Activated T-helper 17 cell treated with anti-CD3 and anti-CD28 coated beads, Interleukin-2, amount 50 U/mL, for 72 hours (primary cell): Measurements from ENCODE around the gene TNFAIP8. TPM values are rescaled to one million over a fixed set of nuclear protein-coding genes. Genes with fewer than 3 reads are reported as not detected.
A peak's percentile ranks its signal among the peaks of the same experiment; 100 is the strongest.
"Not testable (repeated sequence)": the region's sequence is repeated elsewhere in the genome, so short reads cannot be mapped to it uniquely, and the experiment has no call there.

Source experiments
- ATAC-seq: fragments of 150-1000 bp; cut with Tn5 transposase; replicated peaks from 2 replicates; pipeline ENCODE4 v1.10.0; 2021; ENCODE audit warnings: mild to moderate bottlenecking, moderate library complexity
- H3K27ac Mint-ChIP-seq: one replicate; pipeline ENCODE4 v1.8.0; 2022; ENCODE audit warnings: mixed read lengths
- H3K27me3 Mint-ChIP-seq: one replicate; pipeline ENCODE4 v1.8.0; 2022; ENCODE audit warnings: mixed read lengths
- H3K36me3 Mint-ChIP-seq: one replicate; pipeline ENCODE4 v1.8.0; 2022; ENCODE audit warnings: low read depth, mild to moderate bottlenecking, mixed read lengths
- H3K4me1 Mint-ChIP-seq: one replicate; pipeline ENCODE4 v1.8.0; 2022; ENCODE audit warnings: mixed read lengths
- H3K4me3 Mint-ChIP-seq: one replicate; pipeline ENCODE4 v1.8.0; 2022; ENCODE audit warnings: mild to moderate bottlenecking, mixed read lengths
- H3K9me3 Mint-ChIP-seq: one replicate; pipeline ENCODE4 v1.8.0; 2022; ENCODE audit warnings: mixed read lengths
- total RNA-seq, 2 donors: library from RNA; stranded (reverse); gene quantifications; one replicate each; pipeline ENCODE4 v1.2.3, GENCODE V29; 2022

The TNFAIP8 gene
- total RNA-seq, 2 donors from 2014 or later = 129 to 170 TPM

- peak; percentile 80 for ATAC-seq
- no peaks in the 10 kb centered on the region for H3K27me3 Mint-ChIP-seq
- no peaks in the 10 kb centered on the region for H3K36me3 Mint-ChIP-seq
- H3K9me3 Mint-ChIP-seq = no peaks in the 10 kb centered on the region
- H3K4me3 Mint-ChIP-seq = peak overlapping the region; percentile 84
- peak overlapping the region; percentile 85 for H3K27ac Mint-ChIP-seq
- H3K4me1 Mint-ChIP-seq = peaks cover 18% of the 10 kb centered on the region
Measured at GRCh38 chr5:119411361-119412278, 55.8 kb downstream of the TNFAIP8 start.

DNA sequence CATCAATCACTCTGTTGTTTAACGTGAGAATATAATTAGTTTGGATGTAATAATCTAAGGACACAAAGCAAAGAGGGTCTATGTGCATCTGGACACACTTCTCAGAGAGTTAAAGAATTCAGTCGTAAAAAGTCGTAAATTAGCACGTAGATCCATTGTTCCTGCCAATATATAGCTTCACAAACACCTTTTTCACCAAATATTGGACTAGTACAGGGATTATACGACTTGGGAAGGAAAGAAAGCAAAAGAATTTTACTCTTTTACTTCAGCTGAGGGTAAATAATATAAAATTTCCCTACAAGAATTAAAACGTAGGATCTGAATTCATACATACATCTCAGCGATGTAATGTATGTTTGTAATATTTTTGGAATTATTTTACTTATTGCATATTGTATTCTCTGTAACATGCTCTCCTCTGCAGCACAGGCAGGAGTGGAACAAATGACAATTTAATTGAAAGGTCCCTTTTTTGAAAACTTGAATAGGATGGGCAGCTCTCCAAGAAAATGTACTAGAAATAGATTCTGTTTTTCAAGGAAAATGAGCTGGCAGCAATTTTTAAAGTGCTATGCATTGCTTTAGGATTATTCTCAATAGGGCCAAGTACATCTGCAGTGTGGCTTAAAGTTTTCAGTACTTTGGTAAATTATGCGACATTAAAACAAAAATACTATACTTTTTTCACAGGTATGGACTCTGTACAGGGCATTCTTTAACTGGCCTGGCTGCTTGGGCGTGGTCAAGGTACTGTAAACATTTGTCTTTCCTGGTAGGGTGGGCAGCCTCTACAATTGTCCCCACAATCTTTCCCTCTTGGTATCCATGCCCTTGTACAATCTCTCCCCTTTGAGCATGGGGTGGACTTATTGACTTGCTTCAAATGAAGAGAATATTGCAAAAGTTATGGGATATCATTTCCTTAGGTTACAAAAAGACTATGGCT is 56.7 kb downstream of the TNFAIP8 start:
- Mint-ChIP-seq H3K27ac (peak overlapping the region; percentile 85), H3K4me3 (peak overlapping the region; percentile 84), H3K9me3 (no peaks in the 10 kb centered on the region), H3K36me3 (no peaks in the 10 kb centered on the region), H3K27me3 (no peaks in the 10 kb centered on the region), H3K4me1 (peaks cover 19% of the 10 kb centered on the region)
- ATAC-seq = no peak

DNA sequence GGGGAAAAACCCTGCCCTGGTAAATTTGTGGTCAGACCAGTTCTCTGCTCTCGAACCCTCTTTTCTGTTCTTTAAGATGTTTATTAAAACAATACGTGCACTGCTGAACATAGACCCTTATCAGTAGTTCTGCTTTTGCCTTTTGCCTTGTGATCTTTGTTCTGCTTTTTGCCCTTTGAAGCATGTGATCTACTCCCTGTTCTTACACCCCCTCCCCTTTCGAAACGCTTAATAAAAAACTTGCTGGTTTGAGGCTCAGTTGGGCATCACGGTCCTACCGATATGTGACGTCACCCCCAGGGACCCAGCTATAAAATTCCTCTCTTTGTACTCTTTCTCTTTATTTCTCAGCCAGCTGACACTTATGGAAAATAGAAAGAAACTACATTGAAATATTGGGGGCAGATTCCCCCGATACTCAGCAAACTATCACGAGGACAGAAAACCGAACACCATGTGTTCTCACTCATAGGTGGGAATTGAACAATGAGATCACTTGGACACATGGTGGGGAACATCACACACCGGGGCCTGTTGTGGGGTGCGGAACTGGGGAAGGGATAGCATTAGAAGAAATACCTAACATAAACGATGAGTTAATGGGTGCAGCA is 58.4 kb downstream of the TNFAIP8 start:
- H3K9me3 Mint-ChIP-seq, H3K27ac Mint-ChIP-seq, H3K27me3 Mint-ChIP-seq, H3K4me3 Mint-ChIP-seq, ATAC-seq, H3K36me3 Mint-ChIP-seq: not testable (repeated sequence)
- peaks cover 22% of the 10 kb centered on the region for H3K4me1 Mint-ChIP-seq

- Mint-ChIP-seq H3K27me3 (no peaks in the 10 kb centered on the region), H3K9me3 (no peaks in the 10 kb centered on the region), H3K4me1 (peaks cover 4% of the 10 kb centered on the region), H3K36me3 (no peaks in the 10 kb centered on the region), H3K27ac (no peak overlapping the region), H3K4me3 (no peak overlapping the region)
- no peak for ATAC-seq
Measured at GRCh38 chr5:119417891-119418605, 62.2 kb downstream of the TNFAIP8 start.

- H3K27me3 Mint-ChIP-seq = no peaks in the 10 kb centered on the region
- no peaks in the 10 kb centered on the region for H3K36me3 Mint-ChIP-seq
- ATAC-seq = no peak
- no peak overlapping the region for H3K4me3 Mint-ChIP-seq
- H3K9me3 Mint-ChIP-seq = no peaks in the 10 kb centered on the region
- no peak overlapping the region for H3K27ac Mint-ChIP-seq
- peaks cover 4% of the 10 kb centered on the region for H3K4me1 Mint-ChIP-seq
Measured at GRCh38 chr5:119418606-119419100, 62.8 kb downstream of the TNFAIP8 start.

GRCh38 chr5:119420169-119420568 is 64.3 kb downstream of the TNFAIP8 start:
- ATAC-seq = no peak
- Mint-ChIP-seq H3K27ac (no peak overlapping the region), H3K9me3 (no peaks in the 10 kb centered on the region), H3K27me3 (peaks cover 6% of the 10 kb centered on the region), H3K36me3 (no peaks in the 10 kb centered on the region), H3K4me3 (no peak overlapping the region), H3K4me1 (peaks cover 4% of the 10 kb centered on the region)

DNA sequence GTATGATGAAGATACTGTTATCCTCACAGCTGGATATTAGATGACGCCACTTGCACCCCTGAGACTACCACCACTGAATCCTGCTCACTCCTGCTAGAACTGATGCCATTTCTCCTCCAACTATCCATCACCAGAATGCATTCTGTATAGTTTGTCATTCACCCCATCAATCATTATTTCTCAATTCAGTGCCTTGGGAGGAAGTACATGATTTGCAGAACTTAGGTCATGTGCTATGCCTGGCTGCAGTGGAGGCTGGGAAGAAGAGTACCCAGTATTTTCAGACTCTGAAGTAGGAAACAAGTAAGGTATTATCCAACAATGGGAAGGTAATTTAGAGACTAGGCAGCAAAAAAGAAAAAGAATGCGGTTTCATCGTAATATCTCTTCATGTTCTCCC is 70.2 kb downstream of the TNFAIP8 start:
- Mint-ChIP-seq H3K4me1 (no peaks in the 10 kb centered on the region), H3K4me3 (no peak overlapping the region), H3K36me3 (no peaks in the 10 kb centered on the region), H3K27me3 (peaks cover 6% of the 10 kb centered on the region), H3K27ac (no peak overlapping the region), H3K9me3 (no peaks in the 10 kb centered on the region)
- no peak for ATAC-seq

DNA sequence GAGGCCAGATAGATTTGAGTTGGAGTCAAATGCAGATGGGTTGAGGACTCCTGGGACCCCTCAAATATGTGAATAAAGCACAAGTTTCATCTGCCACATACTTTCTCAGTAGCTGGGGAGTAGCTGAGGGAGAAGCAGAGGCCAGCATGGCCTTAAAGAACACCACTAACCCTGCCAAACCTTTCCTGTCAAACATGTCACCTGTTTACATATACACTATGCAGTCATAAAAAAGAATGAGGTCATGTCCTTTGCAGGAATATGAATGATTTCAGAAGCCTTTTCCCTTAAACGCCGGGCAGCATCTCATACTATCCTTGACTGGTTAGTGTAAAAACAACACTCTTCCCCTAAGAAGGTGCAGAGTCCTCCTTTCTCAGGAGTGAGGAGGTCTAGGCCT is 71.2 kb downstream of the TNFAIP8 start:
- H3K27me3 Mint-ChIP-seq = peaks cover 6% of the 10 kb centered on the region
- no peak overlapping the region for H3K27ac Mint-ChIP-seq
- no peak overlapping the region for H3K4me3 Mint-ChIP-seq
- H3K36me3 Mint-ChIP-seq = no peaks in the 10 kb centered on the region
- ATAC-seq = no peak
- H3K9me3 Mint-ChIP-seq = no peaks in the 10 kb centered on the region
- no peaks in the 10 kb centered on the region for H3K4me1 Mint-ChIP-seq

DNA sequence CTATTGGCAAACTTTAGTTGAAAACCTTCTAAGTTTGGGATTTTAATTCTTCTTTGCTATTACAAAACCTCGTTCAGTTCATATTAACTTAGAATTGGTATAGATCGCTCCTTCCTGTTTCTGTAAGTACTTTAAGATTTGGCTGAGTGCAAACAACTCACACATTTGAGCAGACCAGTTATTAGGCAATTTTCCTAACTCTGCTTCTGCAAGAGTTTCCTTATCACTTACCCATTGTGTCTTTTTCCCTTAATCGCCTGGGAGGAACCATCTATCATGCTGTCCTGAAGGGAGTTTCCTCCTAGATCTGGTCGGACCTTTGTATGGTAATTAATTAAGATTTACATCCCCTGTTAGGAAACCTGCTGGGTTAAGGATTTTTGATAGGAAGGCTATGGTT is 71.8 kb downstream of the TNFAIP8 start:
- ATAC-seq, H3K9me3 Mint-ChIP-seq, H3K4me1 Mint-ChIP-seq, H3K27ac Mint-ChIP-seq, H3K27me3 Mint-ChIP-seq, H3K36me3 Mint-ChIP-seq, H3K4me3 Mint-ChIP-seq: not testable (repeated sequence)

GRCh38 chr5:119428166-119428565 is 72.3 kb downstream of the TNFAIP8 start:
- H3K4me3 Mint-ChIP-seq, H3K9me3 Mint-ChIP-seq, H3K27ac Mint-ChIP-seq, H3K36me3 Mint-ChIP-seq, ATAC-seq, H3K27me3 Mint-ChIP-seq, H3K4me1 Mint-ChIP-seq: not testable (repeated sequence)

DNA sequence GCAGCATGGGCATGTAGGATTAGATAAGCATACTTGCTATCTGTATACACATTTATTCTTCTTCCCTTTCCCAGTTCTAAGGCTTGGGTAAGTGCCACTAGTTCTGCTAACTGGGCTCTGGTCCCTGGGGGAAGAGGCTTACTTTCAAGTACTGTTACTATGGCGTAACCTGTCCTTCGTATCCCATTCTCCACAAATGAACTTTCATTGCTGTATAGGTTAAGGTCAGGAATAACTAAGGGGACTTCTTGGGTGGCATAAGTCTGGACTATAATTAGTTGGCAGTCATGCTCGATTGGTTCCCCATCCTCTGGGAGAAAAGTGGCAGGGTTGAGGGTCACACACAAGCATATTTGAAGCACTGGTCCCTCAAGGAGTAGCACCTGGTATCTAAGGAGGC is 72.8 kb downstream of the TNFAIP8 start:
- H3K9me3 Mint-ChIP-seq, H3K4me1 Mint-ChIP-seq, ATAC-seq, H3K4me3 Mint-ChIP-seq, H3K36me3 Mint-ChIP-seq, H3K27me3 Mint-ChIP-seq, H3K27ac Mint-ChIP-seq: not testable (repeated sequence)

DNA sequence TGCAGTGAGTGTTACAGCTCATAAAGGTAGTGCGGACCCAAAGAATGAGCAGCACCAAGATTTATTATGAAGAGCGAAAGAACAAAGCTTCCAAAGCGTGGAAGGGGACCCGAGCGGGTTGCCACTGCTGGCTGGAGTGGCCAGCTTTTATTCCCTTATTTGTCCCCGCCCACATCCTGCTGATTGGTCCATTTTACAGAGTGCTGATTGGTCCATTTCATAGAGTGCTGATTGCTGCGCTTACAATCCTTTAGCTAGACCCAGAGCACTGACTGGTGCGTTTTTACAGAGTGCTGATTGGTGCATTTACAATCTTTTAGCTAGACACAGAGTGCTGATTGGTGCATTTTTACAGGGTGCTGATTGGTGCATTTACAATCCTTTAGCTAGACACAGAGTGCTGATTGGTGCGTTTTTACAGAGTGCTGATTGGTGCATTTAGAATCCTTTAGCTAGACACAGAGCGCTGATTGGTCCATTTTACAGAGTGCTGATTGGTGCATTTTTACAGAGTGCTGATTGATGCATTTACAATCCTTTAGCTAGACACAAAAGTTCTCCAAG is 76.9 kb downstream of the TNFAIP8 start:
- H3K4me3 Mint-ChIP-seq, H3K27me3 Mint-ChIP-seq, ATAC-seq, H3K36me3 Mint-ChIP-seq, H3K27ac Mint-ChIP-seq, H3K4me1 Mint-ChIP-seq, H3K9me3 Mint-ChIP-seq: not testable (repeated sequence)

DNA sequence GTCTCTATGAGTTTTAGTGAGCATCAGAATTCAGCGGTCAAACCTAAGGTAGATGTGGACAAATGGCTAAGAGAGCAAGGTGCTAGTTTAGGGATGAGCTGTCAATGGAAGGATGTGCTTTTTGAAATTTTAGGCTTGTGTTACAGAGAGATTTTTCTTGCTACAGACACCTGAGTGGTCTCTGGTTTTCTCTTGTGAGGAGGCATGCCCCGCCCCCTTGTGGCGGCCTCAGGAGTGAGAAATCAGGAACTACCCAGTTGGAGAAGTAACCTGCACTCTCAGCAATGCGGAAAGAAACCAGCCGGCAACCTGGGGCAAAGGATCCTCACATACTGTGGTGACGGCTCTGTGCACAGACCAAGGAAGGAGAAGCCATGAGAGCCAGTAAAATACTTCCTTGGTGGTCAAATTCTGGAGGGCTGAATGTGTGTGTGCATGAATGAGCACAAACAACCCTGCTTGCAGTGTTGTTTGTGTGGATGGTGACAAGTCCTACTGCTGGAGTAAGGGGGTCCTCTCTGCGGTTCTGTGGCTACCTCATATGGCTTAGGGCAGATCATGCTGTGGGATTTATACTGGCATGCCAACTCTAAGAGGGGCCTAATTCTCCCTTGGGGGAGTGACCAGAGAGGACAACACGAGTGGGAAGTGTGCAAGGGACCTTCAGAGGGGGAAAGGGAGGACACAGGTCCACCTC is 79.8 kb downstream of the TNFAIP8 start:
- Mint-ChIP-seq H3K36me3 (no peaks in the 10 kb centered on the region), H3K9me3 (no peaks in the 10 kb centered on the region), H3K27me3 (peaks cover 3% of the 10 kb centered on the region), H3K4me3 (no peak overlapping the region), H3K4me1 (no peaks in the 10 kb centered on the region), H3K27ac (no peak overlapping the region)
- ATAC-seq = peak; percentile 62
